Coronary artery (tissue), 2 donors: ENCODE data around the gene SUSD3.

Source experiments
- DNase-seq: peaks from one replicate; pipeline ENCODE4 v3.0.0-alpha.2; 2017; ENCODE audit warnings: low spot score
- H3K27ac ChIP-seq, 2 donors: fragments of 200-600 bp; sonication (generic); one replicate each; pipeline ENCODE4 v1.5.1; 2016 to 2019
- H3K4me3 ChIP-seq: fragments of 200-600 bp; sonication (generic); 2 replicates; pipeline ENCODE4 v1.5.1; 2016; ENCODE audit warnings: mild to moderate bottlenecking, moderate library complexity
- CTCF ChIP-seq: fragments of 200-600 bp; sonication (generic); IDR thresholded peaks from one replicate; pipeline ENCODE4 v1.5.1; 2019; ENCODE audit warnings: antibody characterized with exemption

Gene SUSD3

GRCh38 chr9:93052791-93053540 is 5.5 kb upstream of the SUSD3 start:
- DNase-seq: no peak
- TF ChIP-seq CTCF: no peak
- peak overlapping the region; percentile 75 to 91 for H3K27ac ChIP-seq
- H3K4me3 ChIP-seq: no peak overlapping the region

GRCh38 chr9:93053781-93054331 is 4.6 kb upstream of the SUSD3 start:
- DNase-seq: no peak
- no peak overlapping the region for H3K27ac ChIP-seq
- no peak overlapping the region for H3K4me3 ChIP-seq
- TF ChIP-seq CTCF: no peak

GRCh38 chr9:93054758-93055704 is 3.5 kb upstream of the SUSD3 start:
- no peak for TF ChIP-seq CTCF
- Histone ChIP-seq H3K27ac (peak overlapping the region; percentile 46 to 71), H3K4me3 (no peak overlapping the region)
- no peak for DNase-seq

- peak overlapping the region; percentile 10 to 81 for H3K27ac ChIP-seq
Observed at GRCh38 chr9:93057042-93057702, 1.3 kb upstream of the SUSD3 start.

GRCh38 chr9:93057703-93058354 is 672 bp upstream of the SUSD3 start:
- no peak for DNase-seq
- Histone ChIP-seq H3K27ac (peak overlapping the region; percentile 10 to 81), H3K4me3 (peak overlapping the region; percentile 78)
- no peak for TF ChIP-seq CTCF

More at GRCh38 chr9:93057042-93057702, 1.3 kb upstream of the SUSD3 start:
- no peak for TF ChIP-seq CTCF
- no peak overlapping the region for H3K4me3 ChIP-seq
- DNase-seq: no peak

- TF ChIP-seq CTCF: no peak
- Histone ChIP-seq H3K27ac (peak overlapping the region; percentile 10 to 81), H3K4me3 (peak overlapping the region; percentile 78)
- no peak for DNase-seq
Observed at GRCh38 chr9:93059011-93059714, 662 bp downstream of the SUSD3 start.
